PC-9 (cell line): ENCODE measurements around the gene KLK5.

Experiments used
- CTCF ChIP-seq: fragments of 200-600 bp; sonication (generic); conservative IDR thresholded peaks from 2 replicates; pipeline ENCODE4 v1.6.1; 2017; ENCODE audit warnings: mixed run types, antibody characterized with exemption, mild to moderate bottlenecking, moderate library complexity
- EZH2 ChIP-seq: fragments of 200-600 bp; sonication (generic); IDR thresholded peaks from 2 replicates; pipeline ENCODE4 v1.8.0; 2017; ENCODE audit warnings: antibody characterized with exemption, low read depth

GRCh38 chr19:50896591-50897190 is 56.1 kb downstream of the KLK5 start:
- no peak for TF ChIP-seq EZH2
- TF ChIP-seq CTCF: no peak
